Activated CD8-positive, alpha-beta memory T cell treated with anti-CD3 and anti-CD28 coated beads, Interleukin-2, amount 50 U/mL, for 24 hours (primary cell): ENCODE results near the gene G3BP1.
"Not testable (repeated sequence)": the region's sequence is repeated elsewhere in the genome, so short reads cannot be mapped to it uniquely, and the experiment has no call there.

Experiments used
- DNase-seq: peaks from one replicate; pipeline ENCODE4 v3.0.0-alpha.2; 2020; ENCODE audit errors: extremely low read depth

G3BP1 gene

GRCh38 chr5:151771259-151772028 lies at the start of gene G3BP1:
Gene G3BP1 (plus strand): TSS chr5:151771954. CDS start chr5:151786621, 14,667 bp downstream.
- peak; percentile 100 for DNase-seq

- DNase-seq = no peak
These were observed 49.2 kb upstream of the G3BP1 start for GRCh38 chr5:151722546-151722945.

- no peak for DNase-seq
These were observed 47.4 kb upstream of the G3BP1 start for GRCh38 chr5:151724360-151724759.

- DNase-seq = not testable (repeated sequence)
These were observed 42.2 kb upstream of the G3BP1 start for GRCh38 chr5:151729597-151729996.

GRCh38 chr5:151730381-151730780 lies 41.4 kb upstream of the G3BP1 start:
- no peak for DNase-seq

DNA sequence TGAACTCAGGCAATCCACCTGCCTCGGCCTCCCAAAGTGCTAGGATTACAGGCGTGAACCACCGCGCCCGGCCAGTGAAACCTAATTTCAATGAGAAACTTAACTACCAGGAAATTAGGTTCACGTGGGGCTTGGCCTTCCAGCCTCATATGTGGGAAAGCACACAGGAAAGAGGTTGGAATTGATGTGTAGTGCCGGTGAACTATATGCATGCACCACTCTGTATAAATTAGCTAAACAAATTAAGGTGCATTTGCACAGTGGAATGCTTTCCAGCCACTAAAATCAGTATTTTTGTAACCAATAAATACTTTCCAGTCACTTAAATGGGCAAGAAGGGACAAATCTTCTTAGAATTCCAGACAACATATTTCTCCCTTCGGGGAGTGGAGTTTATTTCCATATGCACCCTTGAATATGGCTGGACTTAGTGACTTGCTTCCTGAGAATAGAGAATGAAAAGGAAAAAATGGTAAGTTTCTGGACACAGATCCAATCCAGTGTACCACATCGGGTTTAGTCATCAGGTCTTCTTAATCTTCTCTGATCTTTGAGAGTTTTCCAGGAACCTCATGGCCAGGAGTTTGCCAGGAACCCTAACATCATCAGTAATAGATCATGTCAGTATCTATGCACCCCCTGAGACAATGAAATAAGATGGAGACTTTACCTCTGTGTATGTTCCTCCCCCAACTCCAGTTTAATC lies 38.2 kb upstream of the G3BP1 start:
- DNase-seq = no peak

DNA sequence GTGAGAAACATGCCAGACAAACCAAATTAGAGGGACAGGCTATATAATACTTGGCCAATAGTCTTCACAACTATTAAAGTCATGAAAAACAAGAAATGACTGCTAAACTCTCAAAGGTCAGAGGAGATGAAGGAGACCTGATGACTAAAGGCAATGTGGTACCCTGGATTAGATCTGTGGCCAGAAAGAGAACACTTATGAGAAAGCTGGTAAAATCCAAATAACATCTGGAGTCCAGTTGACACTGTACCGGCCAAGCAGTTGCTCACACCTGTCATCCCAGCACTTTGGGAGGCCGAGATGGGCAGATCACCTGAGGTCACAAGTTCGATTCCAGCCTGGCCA lies 37.7 kb upstream of the G3BP1 start:
- DNase-seq = no peak

- DNase-seq = no peak
These were observed 36.1 kb upstream of the G3BP1 start for GRCh38 chr5:151735646-151736045.

GRCh38 chr5:151737431-151737830 lies 34.3 kb upstream of the G3BP1 start:
- DNase-seq = no peak

- DNase-seq = no peak
These were observed 33.5 kb upstream of the G3BP1 start for GRCh38 chr5:151738125-151738848.

DNA sequence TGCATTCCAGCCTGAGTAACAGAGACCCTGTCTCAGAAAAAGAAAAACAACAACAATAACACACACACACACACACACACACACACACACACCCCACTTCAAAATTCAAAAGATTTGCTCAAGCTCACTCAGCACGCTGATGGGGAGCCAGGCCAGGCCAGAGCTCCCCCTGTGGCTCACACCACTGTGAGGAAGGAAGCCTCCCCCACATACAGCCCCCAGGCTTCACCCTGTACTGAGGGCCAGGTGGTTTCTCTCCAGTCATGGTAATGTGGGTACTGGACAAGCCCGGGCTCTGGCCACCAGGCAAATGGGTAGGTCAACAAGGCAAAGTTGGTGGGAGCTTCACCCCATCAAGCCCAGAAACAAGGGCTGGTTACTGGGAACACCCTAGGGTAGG lies 32.4 kb upstream of the G3BP1 start:
- no peak for DNase-seq

- DNase-seq = no peak
These were observed 31.8 kb upstream of the G3BP1 start for GRCh38 chr5:151739939-151740335.

DNA sequence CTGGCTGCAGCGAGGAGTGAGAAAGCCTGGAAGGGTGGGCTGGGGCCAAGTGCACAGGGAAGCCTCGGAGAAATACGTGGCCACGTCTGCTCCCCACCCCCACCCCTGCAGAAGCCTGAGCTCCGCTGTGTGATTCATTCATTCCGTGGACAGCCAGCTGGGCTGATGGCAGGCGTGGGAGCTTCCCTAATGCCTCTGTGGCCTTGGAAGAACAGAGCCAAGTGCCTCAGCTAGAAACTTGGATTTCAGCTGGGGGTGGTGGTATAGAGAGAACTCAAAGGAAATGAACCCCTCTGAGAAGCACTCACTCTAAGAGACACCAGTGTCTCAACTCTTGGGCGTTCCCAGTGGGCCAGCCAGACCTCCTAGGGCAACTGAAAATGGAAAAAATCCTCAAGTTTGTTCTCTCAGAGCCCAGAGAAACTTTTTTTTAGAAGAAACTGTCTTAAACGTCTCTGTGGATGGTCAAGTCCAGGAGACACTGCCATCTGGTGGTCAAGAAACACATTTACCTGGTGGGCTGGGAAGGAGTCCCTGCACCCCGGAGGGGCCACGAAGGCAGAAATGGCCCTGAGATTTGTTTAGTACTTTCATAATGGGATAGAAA lies 31.3 kb upstream of the G3BP1 start:
- DNase-seq = peak; percentile 15

- no peak for DNase-seq
These were observed 30.8 kb upstream of the G3BP1 start for GRCh38 chr5:151740958-151741373.

GRCh38 chr5:151741678-151742423 lies 29.9 kb upstream of the G3BP1 start:
- no peak for DNase-seq

DNA sequence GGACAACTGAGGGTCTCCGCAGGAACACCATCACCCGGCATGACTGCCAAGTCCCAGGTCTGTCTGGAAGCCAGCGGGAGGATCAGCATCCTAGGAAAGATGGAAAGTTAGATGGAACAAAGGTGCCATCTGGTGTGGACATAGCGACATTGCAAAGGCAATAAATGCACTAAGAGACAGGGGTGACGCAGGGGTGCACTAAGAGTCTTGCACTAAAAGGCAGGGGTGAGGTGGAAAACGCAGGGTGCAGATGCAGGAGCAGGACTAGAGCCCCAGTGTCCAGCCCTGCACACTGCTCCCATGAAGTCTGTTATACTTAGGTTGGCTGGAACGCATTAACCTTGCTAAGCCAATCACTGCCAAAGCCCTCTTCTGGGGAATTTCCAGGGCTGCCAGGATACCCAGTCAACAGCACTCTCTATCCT lies 28.9 kb upstream of the G3BP1 start:
- no peak for DNase-seq

GRCh38 chr5:151743530-151743929 lies 28.2 kb upstream of the G3BP1 start:
- DNase-seq = no peak

DNA sequence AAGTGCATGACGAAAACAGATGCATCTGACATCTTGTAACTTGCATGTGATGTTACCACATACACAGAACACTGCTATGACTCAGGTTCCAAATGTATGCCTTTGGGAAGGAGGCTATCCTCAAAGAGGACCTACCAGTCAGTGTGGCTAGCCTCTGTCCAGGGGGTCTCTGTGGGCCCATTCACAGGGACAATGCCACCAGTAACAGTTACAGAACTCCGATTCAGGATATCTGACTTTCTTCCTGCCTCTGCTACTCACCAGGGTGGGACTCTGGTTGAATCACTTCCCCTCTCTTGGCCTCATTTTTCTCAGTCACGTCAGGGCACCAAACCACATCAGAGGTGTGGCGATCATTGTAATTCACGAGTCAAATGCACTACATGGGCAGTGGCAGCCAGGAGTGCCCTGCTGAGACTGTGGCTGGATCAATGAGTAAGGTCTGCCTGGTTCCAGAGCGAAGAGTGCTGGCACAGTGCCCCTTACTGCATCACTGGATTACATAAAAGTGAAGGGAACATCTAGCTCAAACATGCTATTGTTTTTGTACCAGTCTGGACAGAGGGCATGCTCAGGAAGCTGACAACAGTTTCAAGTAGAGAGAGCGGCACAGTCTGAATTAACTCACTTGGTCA lies 26.6 kb upstream of the G3BP1 start:
- DNase-seq = no peak

DNA sequence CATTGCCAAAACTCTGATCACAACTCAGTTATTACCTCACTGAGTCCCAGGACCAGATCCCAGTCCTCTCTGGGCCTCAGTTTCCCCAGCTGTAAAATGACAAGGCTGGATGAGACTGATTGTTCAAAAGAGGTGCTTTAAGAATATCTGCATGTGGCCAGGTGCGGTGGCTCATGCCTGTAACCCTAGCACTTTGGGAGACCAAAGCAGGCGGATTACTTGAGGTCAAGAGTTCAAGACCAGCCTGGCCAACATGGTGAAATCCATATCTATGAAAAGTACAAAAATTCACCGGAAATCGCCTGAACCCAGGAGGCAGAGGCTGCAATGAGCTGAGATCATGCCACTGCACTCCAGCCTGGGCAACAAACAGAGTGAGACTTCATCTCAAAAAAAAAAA lies 21.6 kb upstream of the G3BP1 start:
- DNase-seq = no peak

DNA sequence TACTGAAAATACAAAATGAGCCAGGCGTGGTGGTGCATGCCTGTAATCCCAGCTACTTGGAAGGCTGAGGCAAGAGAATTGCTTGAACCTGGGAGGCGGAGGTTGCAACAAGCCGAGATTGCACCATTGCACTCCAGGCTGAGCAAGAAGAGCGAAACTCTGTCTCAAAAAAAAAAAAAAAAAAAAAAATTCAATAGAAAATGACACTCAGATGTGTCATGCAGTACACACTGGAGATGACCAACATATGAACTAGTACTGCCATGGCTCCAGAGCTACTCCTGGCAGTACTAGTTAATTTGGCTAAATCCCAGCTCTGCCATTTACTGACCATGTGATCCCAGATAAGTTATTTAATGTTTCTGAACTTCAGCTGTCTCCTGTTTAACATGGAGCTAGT lies 20.7 kb upstream of the G3BP1 start:
- no peak for DNase-seq

DNA sequence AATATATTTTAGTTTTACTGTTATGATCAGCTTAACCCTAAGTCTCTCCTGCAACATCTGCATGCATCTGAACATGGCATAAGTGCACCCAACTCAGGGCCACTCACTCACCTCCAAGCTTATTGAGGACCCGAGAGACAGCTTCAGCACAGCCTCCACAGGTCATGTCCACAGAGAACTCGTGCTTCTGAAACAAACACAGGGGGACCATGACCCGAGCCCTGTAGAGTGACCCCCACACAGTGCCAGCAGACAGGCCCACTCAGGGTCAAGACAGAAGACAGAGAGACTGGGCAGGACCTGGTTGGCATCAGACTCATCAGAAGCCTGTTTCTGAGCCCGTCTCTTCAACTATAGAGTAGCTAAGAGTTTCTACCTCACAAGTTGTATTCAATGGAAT lies 20.2 kb upstream of the G3BP1 start:
- DNase-seq = no peak
